ENCODE data around the gene LIAS.
"Not testable (repeated sequence)": the region's sequence is repeated elsewhere in the genome, so short reads cannot be mapped to it uniquely, and the experiment has no call there.

The LIAS gene

GRCh38 chr4:39502019-39502663, 43.3 kb downstream of the LIAS start:
- DNase-seq = no peak

- DNase-seq = not testable (repeated sequence)
Measured at GRCh38 chr4:39502664-39503035, 43.8 kb downstream of the LIAS start.

- DNase-seq = no peak
Measured at GRCh38 chr4:39504538-39504937, 45.7 kb downstream of the LIAS start.

GRCh38 chr4:39505581-39505980, 46.7 kb downstream of the LIAS start:
- DNase-seq = no peak

- no peak for DNase-seq
Measured at GRCh38 chr4:39510348-39510929, 51.6 kb downstream of the LIAS start.

- DNase-seq = not testable (repeated sequence)
Measured at GRCh38 chr4:39514266-39514665, 55.4 kb downstream of the LIAS start.

- no peak for DNase-seq
Measured at GRCh38 chr4:39514888-39515401, 56.1 kb downstream of the LIAS start.

GRCh38 chr4:39515669-39516401, 57.0 kb downstream of the LIAS start:
- DNase-seq = not testable (repeated sequence)

GRCh38 chr4:39516407-39516966, 57.6 kb downstream of the LIAS start:
- no peak for DNase-seq

- DNase-seq = no peak
Measured at GRCh38 chr4:39518484-39518883, 59.6 kb downstream of the LIAS start.

- DNase-seq = no peak
Measured at GRCh38 chr4:39521253-39521919, 62.5 kb downstream of the LIAS start.

GRCh38 chr4:39522068-39522467, 63.2 kb downstream of the LIAS start:
- DNase-seq = no peak

GRCh38 chr4:39524161-39524957, 65.5 kb downstream of the LIAS start:
- no peak for DNase-seq

- no peak for DNase-seq
Measured at GRCh38 chr4:39525822-39526690, 67.2 kb downstream of the LIAS start.

GRCh38 chr4:39526765-39527295, 68.0 kb downstream of the LIAS start:
- peak; percentile 34 for DNase-seq

- peak; percentile 91 for DNase-seq
Measured at GRCh38 chr4:39527296-39528060, 68.6 kb downstream of the LIAS start, which contains the start of gene UGDH. UGDH (minus strand) TSS chr4:39527439; CDS start chr4:39521512, 5,927 bp downstream.

- DNase-seq = no peak
Measured at GRCh38 chr4:39528061-39528465, 69.2 kb downstream of the LIAS start.
